Suprapubic skin (tissue), 3 donors: ENCODE measurements around the gene ITPR2.

Experiments used
- CTCF ChIP-seq, 2 donors: fragments of 200-600 bp in 1 of 2; fragments of 450-650 bp in 1 of 2; sonication (generic) in 1 of 2; IDR thresholded peaks; one replicate each; pipeline ENCODE4 v1.5.1; 2016 to 2019; ENCODE audit warnings: antibody characterized with exemption in 2 of 2, mild to moderate bottlenecking in 1 of 2, moderate library complexity in 1 of 2
- EP300 ChIP-seq: sonication (generic); formaldehyde crosslinking; IDR thresholded peaks from one replicate; pipeline ENCODE4 v1.6.1; 2017; ENCODE audit warnings: antibody characterized with exemption
- POLR2A ChIP-seq, 2 donors: fragments of 450-650 bp; IDR thresholded peaks; one replicate each; pipeline ENCODE4 v1.6.1; 2017; ENCODE audit warnings: antibody characterized with exemption in 2 of 2, mild to moderate bottlenecking in 2 of 2, moderate library complexity in 2 of 2

GRCh38 chr12:26434299-26435068, 398.5 kb downstream of the ITPR2 start:
- TF ChIP-seq EP300 (no peak), CTCF (IDR thresholded peaks at IDR 0.05) (peak; percentile 58 to 73), POLR2A (IDR thresholded peaks at IDR 0.05) (no peak)
